ENCODE results near the gene CPZ. TPM values are rescaled to one million over a fixed set of nuclear protein-coding genes. Genes with fewer than 3 reads are reported as not detected.

The CPZ gene
- total and polyA plus RNA-seq, 10 of the 15 experiments (the other 5 are each of a cell fraction or from before 2014, with no cell fraction given), result not detected

DNA sequence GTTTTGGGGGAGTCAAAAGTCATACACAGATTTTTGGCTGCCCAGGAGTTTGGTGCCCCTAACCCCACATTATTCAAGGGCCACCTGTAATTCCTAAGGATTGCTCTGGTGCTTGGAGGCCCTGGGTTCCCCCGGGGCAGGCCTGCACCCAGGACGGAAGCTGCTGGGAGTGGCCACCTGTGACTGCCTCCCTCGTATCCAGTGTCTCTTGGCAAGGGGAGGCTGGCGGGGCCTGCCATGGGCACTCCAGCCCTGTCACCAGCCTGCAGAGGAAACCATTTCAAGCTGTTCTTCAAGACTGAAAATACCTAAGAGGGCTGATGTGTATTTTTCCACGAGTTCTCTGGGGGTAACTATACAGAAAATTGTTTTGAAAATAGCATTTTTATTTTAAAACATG is 36.8 kb upstream of the CPZ start:
- H3K27ac ChIP-seq (ENCODE audit: control insufficient read depth, insufficient read depth), result no peak overlapping the region
- H3K9me3 ChIP-seq (replicated peaks; ENCODE audit: control insufficient read depth, insufficient read depth, low read length), result no peaks in the 10 kb centered on the region
- in situ Hi-C loops (cut with MboI) (no loop called here), intact Hi-C loops (cut with micrococcal nuclease; ENCODE audit: unreplicated experiment) (no loop called here)
- no peak overlapping the region for H3K4me3 ChIP-seq
- H3K4me1 ChIP-seq (ENCODE audit: control insufficient read depth, insufficient read depth, low read length), result no peaks in the 10 kb centered on the region
- ChIA-PET CTCF (no interaction called here), RAD21 (ENCODE audit: unreplicated experiment) (no interaction called here), SMC1A (ENCODE audit: uncharacterized antibody, unreplicated experiment) (no interaction called here), POLR2A (no interaction called here)
- no peaks in the 10 kb centered on the region; a peak in 1 of 4 replicates for H3K27me3 ChIP-seq (replicated peaks in 1 of 2; ENCODE audit: control insufficient read depth in 2 of 2, insufficient read depth in 2 of 2, low read length in 1 of 2)
- no peaks in the 10 kb centered on the region for H3K79me2 ChIP-seq (ENCODE audit: control insufficient read depth, insufficient read depth, low read length)
- no TSS peak for BruUV-seq (replicated peaks)
- no peaks in the 10 kb centered on the region for H4K20me1 ChIP-seq (ENCODE audit: control insufficient read depth, insufficient read depth)
- no peak for FAIRE-seq
- TF ChIP-seq ZBED1 (IDR thresholded peaks at IDR 0.05; ENCODE audit: borderline replicate concordance) (no peak), EED (IDR thresholded peaks at IDR 0.05; ENCODE audit: low read depth) (no peak), EGR1 (IDR thresholded peaks at IDR 0.05; ENCODE audit: borderline replicate concordance in 1 of 2, low read depth in 2 of 2, low read length in 2 of 2) (no peak), BACH1 (IDR thresholded peaks at IDR 0.05; ENCODE audit: borderline replicate concordance) (no peak), RCOR1 (conservative IDR thresholded peaks at IDR 0.05; ENCODE audit: low read depth, low read length) (no peak), SREBF2 (IDR thresholded peaks at IDR 0.05; ENCODE audit: low read length) (no peak), ZBTB40 (IDR thresholded peaks at IDR 0.05; ENCODE audit: borderline replicate concordance) (no peak), FOS (IDR thresholded peaks at IDR 0.05; ENCODE audit: borderline replicate concordance, extremely low read depth, insufficient read length) (no peak)
- no peak for ATAC-seq
- no peak overlapping the region for H2AFZ ChIP-seq (ENCODE audit: control insufficient read depth, low read depth, low read length)
- DNase-seq (ENCODE audit: low read depth, low spot score), result no peak
- no peak overlapping the region for H3K9ac ChIP-seq (ENCODE audit: control insufficient read depth, insufficient read depth, low read length)
- WGBS (ENCODE audit: insufficient coverage, insufficient replicate concordance, low lambda C conversion rate, missing lambda C conversion rate), result 31% methylated on average over 5 of the region's 5 CpGs
- no peaks in the 10 kb centered on the region for H3K36me3 ChIP-seq (ENCODE audit: control insufficient read depth in 2 of 2, insufficient read depth in 2 of 2, low read length in 1 of 2)
- H3K4me2 ChIP-seq (ENCODE audit: control insufficient read depth, insufficient read depth), result no peak overlapping the region

All from GM12878 (cell line).